Ishikawa (cell line): Measurements from ENCODE around the gene MLYCD.

Experiments
- CREB1 ChIP-seq: IDR thresholded peaks from 2 replicates; pipeline ENCODE4 v1.6.1; 2012; ENCODE audit warnings: low read depth
- EP300 ChIP-seq: IDR thresholded peaks from 2 replicates; pipeline ENCODE4 v1.6.1; 2012; ENCODE audit warnings: borderline replicate concordance
- FOXM1 ChIP-seq: IDR thresholded peaks from 2 replicates; pipeline ENCODE4 v1.6.1; 2012; ENCODE audit warnings: low read depth, borderline replicate concordance
- MAX ChIP-seq: IDR thresholded peaks from 2 replicates; pipeline ENCODE4 v1.6.1; 2012
- NFIC ChIP-seq: IDR thresholded peaks from 2 replicates; pipeline ENCODE4 v1.6.1; 2012
- RAD21 ChIP-seq: IDR thresholded peaks from 2 replicates; pipeline ENCODE4 v1.6.1; 2012; ENCODE audit warnings: low read depth
- REST ChIP-seq: IDR thresholded peaks from 2 replicates; pipeline ENCODE4 v1.6.1; 2012; ENCODE audit warnings: low read depth, mild to moderate bottlenecking
- TAF1 ChIP-seq: IDR thresholded peaks from 2 replicates; pipeline ENCODE4 v1.6.1; 2012; ENCODE audit warnings: low read depth, mild to moderate bottlenecking
- TEAD4 ChIP-seq: IDR thresholded peaks from 2 replicates; pipeline ENCODE4 v1.6.1; 2012
- YY1 ChIP-seq: IDR thresholded peaks from 2 replicates; pipeline ENCODE4 v1.6.1; 2012; ENCODE audit warnings: low read depth

- TF ChIP-seq TAF1 (no peak), CREB1 (no peak), MAX (no peak), REST (no peak), YY1 (no peak), RAD21 (no peak), TEAD4 (0 out of 2 replicates have a peak, but pooled peaks have one; percentile 36), EP300 (no peak; the same call in 1 of the 2 replicates), FOXM1 (no peak), NFIC (no peak)
Observed at GRCh38 chr16:83954577-83955016, 55.7 kb downstream of the MLYCD start.
